ENCODE results near the gene TEX26.

Gene TEX26

GRCh38 chr13:30900952-30901749, 31.3 kb upstream of the TEX26 start:
- no peaks in the 10 kb centered on the region for H4K20me1 ChIP-seq
- no peak overlapping the region for H3K9ac ChIP-seq
- no peak overlapping the region for H3K4me3 ChIP-seq
- H3K9me3 ChIP-seq = peaks cover 9% of the 10 kb centered on the region
- no peak overlapping the region for H3K4me2 ChIP-seq
- no peak overlapping the region for H3K27ac ChIP-seq
- no peaks in the 10 kb centered on the region for H3K36me3 ChIP-seq
- peaks cover 26% of the 10 kb centered on the region for H3K4me1 ChIP-seq
- no peak for TF ChIP-seq Cebpa-rat (IDR thresholded peaks at IDR 0.05)
- no peaks in the 10 kb centered on the region for H3K27me3 ChIP-seq

- H3K4me3 ChIP-seq = no peak overlapping the region
- H3K4me2 ChIP-seq = no peak overlapping the region
- H4K20me1 ChIP-seq = no peaks in the 10 kb centered on the region
- no peaks in the 10 kb centered on the region for H3K36me3 ChIP-seq
- no peak overlapping the region for H3K27ac ChIP-seq
- H3K4me1 ChIP-seq = peaks cover 37% of the 10 kb centered on the region
- no peak for TF ChIP-seq Cebpa-rat (IDR thresholded peaks at IDR 0.05)
- H3K27me3 ChIP-seq = no peaks in the 10 kb centered on the region
- H3K9ac ChIP-seq = no peak overlapping the region
- H3K9me3 ChIP-seq = peaks cover 16% of the 10 kb centered on the region
Measured at GRCh38 chr13:30904043-30904442, 28.4 kb upstream of the TEX26 start.

GRCh38 chr13:30905932-30906383, 26.5 kb upstream of the TEX26 start, which contains the start of gene MEDAG:
Gene MEDAG, plus strand, starts transcription at chr13:30906271. Its CDS starts 245 bp downstream, at chr13:30906516.
- Histone ChIP-seq H3K27me3 (no peaks in the 10 kb centered on the region), H3K27ac (no peak within 1 kb of the TSS), H3K4me3 (no peak within 1 kb of the TSS)

GRCh38 chr13:30906411-30907051, 25.9 kb upstream of the TEX26 start:
- peaks cover 22% of the 10 kb centered on the region for H3K4me1 ChIP-seq
- no peak for TF ChIP-seq Cebpa-rat (IDR thresholded peaks at IDR 0.05)

More at GRCh38 chr13:30905932-30906383, 26.5 kb upstream of the TEX26 start, which contains the start of gene MEDAG:
- no peaks in the 10 kb centered on the region for H4K20me1 ChIP-seq
- no peaks in the 10 kb centered on the region for H3K36me3 ChIP-seq
- TF ChIP-seq Cebpa-rat (IDR thresholded peaks at IDR 0.05) = no peak
- peaks cover 22% of the 10 kb centered on the region for H3K4me1 ChIP-seq
- H3K4me2 ChIP-seq = 0 out of 2 replicates have a peak within 1 kb of the TSS, but pooled peaks have one; percentile 52
- peaks cover 16% of the 10 kb centered on the region for H3K9me3 ChIP-seq
- H3K9ac ChIP-seq = no peak within 1 kb of the TSS

GRCh38 chr13:30907121-30907861, 25.2 kb upstream of the TEX26 start:
- H3K9me3 ChIP-seq = peaks cover 16% of the 10 kb centered on the region
- H3K4me1 ChIP-seq = peaks cover 22% of the 10 kb centered on the region
- TF ChIP-seq Cebpa-rat (IDR thresholded peaks at IDR 0.05) = no peak
- H3K4me2 ChIP-seq = peak overlapping the region; percentile 52
- no peak overlapping the region for H3K9ac ChIP-seq
- H3K27ac ChIP-seq = peak overlapping the region; percentile 41; the same call in 1 of the 2 replicates
- H3K4me3 ChIP-seq = no peak overlapping the region
- H3K27me3 ChIP-seq = no peaks in the 10 kb centered on the region
- no peaks in the 10 kb centered on the region for H4K20me1 ChIP-seq
- H3K36me3 ChIP-seq = no peaks in the 10 kb centered on the region

More at GRCh38 chr13:30906411-30907051, 25.9 kb upstream of the TEX26 start:
- Histone ChIP-seq H3K36me3 (no peaks in the 10 kb centered on the region), H3K27me3 (no peaks in the 10 kb centered on the region), H3K9ac (no peak overlapping the region), H3K9me3 (peaks cover 16% of the 10 kb centered on the region), H4K20me1 (no peaks in the 10 kb centered on the region), H3K4me2 (no peak overlapping the region), H3K27ac (no peak overlapping the region), H3K4me3 (no peak overlapping the region)

GRCh38 chr13:30908416-30908980, 24.0 kb upstream of the TEX26 start:
- peak overlapping the region; percentile 52 for H3K4me2 ChIP-seq

GRCh38 chr13:30910676-30911075, 21.8 kb upstream of the TEX26 start:
- H3K4me2 ChIP-seq = no peak overlapping the region
- TF ChIP-seq Cebpa-rat (IDR thresholded peaks at IDR 0.05) = no peak
- no peaks in the 10 kb centered on the region for H3K36me3 ChIP-seq
- H3K4me3 ChIP-seq = no peak overlapping the region
- peaks cover 12% of the 10 kb centered on the region for H3K9me3 ChIP-seq
- no peak overlapping the region for H3K9ac ChIP-seq
- H3K4me1 ChIP-seq = peaks cover 22% of the 10 kb centered on the region
- no peaks in the 10 kb centered on the region for H3K27me3 ChIP-seq
- no peak overlapping the region for H3K27ac ChIP-seq
- no peaks in the 10 kb centered on the region for H4K20me1 ChIP-seq

More at GRCh38 chr13:30908416-30908980, 24.0 kb upstream of the TEX26 start:
- no peaks in the 10 kb centered on the region for H3K36me3 ChIP-seq
- no peaks in the 10 kb centered on the region for H4K20me1 ChIP-seq
- peaks cover 22% of the 10 kb centered on the region for H3K4me1 ChIP-seq
- H3K27me3 ChIP-seq = no peaks in the 10 kb centered on the region
- peaks cover 16% of the 10 kb centered on the region for H3K9me3 ChIP-seq
- no peak overlapping the region for H3K9ac ChIP-seq
- no peak overlapping the region for H3K4me3 ChIP-seq
- H3K27ac ChIP-seq = peak overlapping the region; percentile 58; the same call in 1 of the 2 replicates
- no peak for TF ChIP-seq Cebpa-rat (IDR thresholded peaks at IDR 0.05)

GRCh38 chr13:30915691-30916541, 16.5 kb upstream of the TEX26 start:
- H3K27ac ChIP-seq = no peak overlapping the region
- H3K9me3 ChIP-seq = no peaks in the 10 kb centered on the region
- no peak overlapping the region for H3K4me2 ChIP-seq
- no peaks in the 10 kb centered on the region for H3K36me3 ChIP-seq
- H3K27me3 ChIP-seq = no peaks in the 10 kb centered on the region
- no peak overlapping the region for H3K4me3 ChIP-seq
- no peak overlapping the region for H3K9ac ChIP-seq
- no peaks in the 10 kb centered on the region for H4K20me1 ChIP-seq
- no peaks in the 10 kb centered on the region for H3K4me1 ChIP-seq
- TF ChIP-seq Cebpa-rat (IDR thresholded peaks at IDR 0.05) = no peak

All from BLaER1 (cell line).